DOHH2 (cell line): ENCODE data around the gene OXNAD1.

ENCODE experiments used
- H3F3A ChIP-seq: fragments of 200-600 bp; sonication (generic), shearing (Covaris generic); 2 replicates; pipeline ENCODE4 v1.6.0; 2016; ENCODE audit warnings: antibody characterized with exemption, mild to moderate bottlenecking; ENCODE audit not compliant: control insufficient read depth, insufficient read depth
- H3K27ac ChIP-seq: fragments of 200-600 bp; sonication (generic); 2 replicates; pipeline ENCODE4 v1.5.1; 2014; ENCODE audit warnings: low read depth, mild to moderate bottlenecking, low read length, moderate library complexity
- H3K27me3 ChIP-seq: fragments of 200-600 bp; sonication (generic); 2 replicates; pipeline ENCODE4 v1.6.1; 2014; ENCODE audit warnings: mild to moderate bottlenecking, low read length, mixed read lengths; ENCODE audit not compliant: control insufficient read depth
- H3K36me3 ChIP-seq: fragments of 200-600 bp; sonication (generic); 2 replicates; pipeline ENCODE4 v1.6.1; 2014; ENCODE audit warnings: mild to moderate bottlenecking, low read length, moderate library complexity, mixed read lengths; ENCODE audit not compliant: control insufficient read depth
- H3K4me1 ChIP-seq: fragments of 200-600 bp; sonication (generic); 2 replicates; pipeline ENCODE4 v1.6.1; 2014; ENCODE audit warnings: mild to moderate bottlenecking, low read length, mixed read lengths; ENCODE audit not compliant: control insufficient read depth
- H3K4me2 ChIP-seq: fragments of 200-600 bp; sonication (generic); 2 replicates; pipeline ENCODE4 v1.6.0; 2014; ENCODE audit warnings: mild to moderate bottlenecking, low read length, moderate library complexity
- H3K4me3 ChIP-seq: fragments of 200-600 bp; sonication (generic); 2 replicates; pipeline ENCODE4 v1.5.1; 2014; ENCODE audit warnings: mild to moderate bottlenecking, low read length, mixed read lengths
- H3K79me2 ChIP-seq: fragments of 200-600 bp; sonication (generic); 2 replicates; pipeline ENCODE4 v1.6.1; 2014; ENCODE audit warnings: mild to moderate bottlenecking, low read length, mixed read lengths; ENCODE audit not compliant: control insufficient read depth
- H3K9me2 ChIP-seq: fragments of 200-600 bp; sonication (generic); replicated peaks from 2 replicates; pipeline ENCODE4 v1.6.1; 2014; ENCODE audit warnings: mild to moderate bottlenecking, low read length, mixed read lengths; ENCODE audit not compliant: control insufficient read depth
- H3K9me3 ChIP-seq: fragments of 200-600 bp; sonication (generic); 2 replicates; pipeline ENCODE4 v1.6.1; 2014; ENCODE audit warnings: antibody characterized with exemption, low read length, mixed read lengths; ENCODE audit not compliant: control insufficient read depth, insufficient read depth
- H4K20me1 ChIP-seq: fragments of 200-600 bp; sonication (generic); 2 replicates; pipeline ENCODE4 v1.6.0; 2014; ENCODE audit warnings: low read depth, mild to moderate bottlenecking, antibody characterized with exemption, low read length, moderate library complexity; ENCODE audit not compliant: control insufficient read depth, insufficient read depth
- EZH2phosphoT487 ChIP-seq: fragments of 200-600 bp; sonication (generic); IDR thresholded peaks from 2 replicates; pipeline ENCODE4 v1.6.1; 2017; ENCODE audit warnings: borderline replicate concordance, mild to moderate bottlenecking, antibody characterized with exemption, low read length, moderate library complexity, mixed read lengths
- TF ChIP-seq, protein P1 (sequence below): fragments of 200-600 bp; sonication (generic); IDR thresholded peaks from one replicate; pipeline ENCODE4 v1.5.1; 2014; ENCODE audit warnings: antibody characterized with exemption, mild to moderate bottlenecking, low read depth, low read length; ENCODE audit not compliant: poor library complexity, severe bottlenecking

OXNAD1 gene

DNA sequence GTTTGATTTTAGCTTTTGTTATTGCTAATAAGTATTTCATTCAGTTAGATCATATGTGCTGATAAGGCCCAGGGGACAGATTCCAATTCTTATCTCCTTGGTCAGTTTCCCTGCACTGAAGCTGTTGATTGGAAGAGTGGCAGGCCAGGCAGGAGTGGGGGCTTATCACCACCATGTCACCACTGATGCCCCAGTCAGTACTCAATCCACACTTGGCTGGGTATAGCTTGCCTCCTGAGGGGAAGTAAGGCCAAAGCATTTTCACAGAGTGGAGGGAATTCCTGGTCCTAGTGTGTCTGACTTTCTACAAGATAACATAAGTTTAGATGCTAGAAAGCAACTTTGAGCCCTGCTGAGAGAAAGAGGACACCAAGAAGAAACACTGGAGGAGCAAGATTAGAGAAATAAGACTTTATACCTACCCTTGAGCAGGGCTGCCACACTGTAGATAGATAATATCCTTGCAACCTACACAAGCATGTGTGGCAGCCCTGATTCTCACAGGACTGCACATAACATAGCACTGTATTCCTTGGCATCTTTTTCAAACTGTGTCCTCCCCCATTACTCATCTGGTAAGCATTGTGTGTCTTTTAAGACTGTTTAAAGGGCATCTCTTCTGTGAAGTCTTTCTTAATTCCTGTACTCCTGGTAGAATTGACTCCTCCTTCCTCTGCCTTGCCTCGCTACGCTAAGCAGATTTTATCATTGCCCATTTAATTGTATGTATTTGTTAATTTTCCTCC is 24.3 kb downstream of the OXNAD1 start:
- peaks cover 13% of the 10 kb centered on the region for H3K79me2 ChIP-seq
- no peak overlapping the region for H3K27ac ChIP-seq
- peaks cover 30% of the 10 kb centered on the region for H3K4me1 ChIP-seq
- peaks cover 6% of the 10 kb centered on the region; the same call in 1 of the 2 replicates for H3K9me3 ChIP-seq
- peaks cover 46% of the 10 kb centered on the region for H3K36me3 ChIP-seq
- H4K20me1 ChIP-seq, result 0 out of 2 replicates have a peak, but pooled peaks cover 4% of the 10 kb centered on the region
- no peak for TF ChIP-seq EZH2phosphoT487
- TF ChIP-seq, protein P1, sequence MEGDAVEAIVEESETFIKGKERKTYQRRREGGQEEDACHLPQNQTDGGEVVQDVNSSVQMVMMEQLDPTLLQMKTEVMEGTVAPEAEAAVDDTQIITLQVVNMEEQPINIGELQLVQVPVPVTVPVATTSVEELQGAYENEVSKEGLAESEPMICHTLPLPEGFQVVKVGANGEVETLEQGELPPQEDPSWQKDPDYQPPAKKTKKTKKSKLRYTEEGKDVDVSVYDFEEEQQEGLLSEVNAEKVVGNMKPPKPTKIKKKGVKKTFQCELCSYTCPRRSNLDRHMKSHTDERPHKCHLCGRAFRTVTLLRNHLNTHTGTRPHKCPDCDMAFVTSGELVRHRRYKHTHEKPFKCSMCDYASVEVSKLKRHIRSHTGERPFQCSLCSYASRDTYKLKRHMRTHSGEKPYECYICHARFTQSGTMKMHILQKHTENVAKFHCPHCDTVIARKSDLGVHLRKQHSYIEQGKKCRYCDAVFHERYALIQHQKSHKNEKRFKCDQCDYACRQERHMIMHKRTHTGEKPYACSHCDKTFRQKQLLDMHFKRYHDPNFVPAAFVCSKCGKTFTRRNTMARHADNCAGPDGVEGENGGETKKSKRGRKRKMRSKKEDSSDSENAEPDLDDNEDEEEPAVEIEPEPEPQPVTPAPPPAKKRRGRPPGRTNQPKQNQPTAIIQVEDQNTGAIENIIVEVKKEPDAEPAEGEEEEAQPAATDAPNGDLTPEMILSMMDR, result no peak
- H3K4me2 ChIP-seq, result no peak overlapping the region
- H3K27me3 ChIP-seq, result no peaks in the 10 kb centered on the region
- H3K9me2 ChIP-seq, result no peaks in the 10 kb centered on the region
- H3K4me3 ChIP-seq, result no peak overlapping the region
- H3F3A ChIP-seq, result peaks cover 8% of the 10 kb centered on the region; the same call in 1 of the 2 replicates

- TF ChIP-seq EZH2phosphoT487, result no peak
- TF ChIP-seq, protein P1, result peak; percentile 79
- peaks cover 13% of the 10 kb centered on the region for H3K79me2 ChIP-seq
- peaks cover 6% of the 10 kb centered on the region; the same call in 1 of the 2 replicates for H3K9me3 ChIP-seq
- peaks cover 55% of the 10 kb centered on the region for H3K36me3 ChIP-seq
- H3F3A ChIP-seq, result peaks cover 8% of the 10 kb centered on the region; the same call in 1 of the 2 replicates
- peak overlapping the region; percentile 46 for H3K4me2 ChIP-seq
- H3K27ac ChIP-seq, result peak overlapping the region; percentile 32
- peaks cover 30% of the 10 kb centered on the region for H3K4me1 ChIP-seq
- H4K20me1 ChIP-seq, result 0 out of 2 replicates have a peak, but pooled peaks cover 4% of the 10 kb centered on the region
- H3K9me2 ChIP-seq, result no peaks in the 10 kb centered on the region
- H3K4me3 ChIP-seq, result no peak overlapping the region; the same call in 1 of the 2 replicates
- no peaks in the 10 kb centered on the region for H3K27me3 ChIP-seq
These were observed 25.2 kb downstream of the OXNAD1 start for GRCh38 chr3:16290007-16290826.

- H3K9me3 ChIP-seq, result peaks cover 6% of the 10 kb centered on the region; the same call in 1 of the 2 replicates
- H3K4me2 ChIP-seq, result peak overlapping the region; percentile 46
These were observed 25.8 kb downstream of the OXNAD1 start for GRCh38 chr3:16290827-16291196.

More at GRCh38 chr3:16290827-16291196, 25.8 kb downstream of the OXNAD1 start:
- peak overlapping the region; percentile 9; the same call in 1 of the 2 replicates for H3K4me3 ChIP-seq
- peaks cover 61% of the 10 kb centered on the region for H3K36me3 ChIP-seq
- peaks cover 13% of the 10 kb centered on the region for H3K79me2 ChIP-seq
- TF ChIP-seq, protein P1, result no peak
- TF ChIP-seq EZH2phosphoT487, result no peak
- H4K20me1 ChIP-seq, result 0 out of 2 replicates have a peak, but pooled peaks cover 4% of the 10 kb centered on the region
- peaks cover 8% of the 10 kb centered on the region; the same call in 1 of the 2 replicates for H3F3A ChIP-seq
- H3K27ac ChIP-seq, result peak overlapping the region; percentile 32
- peaks cover 30% of the 10 kb centered on the region for H3K4me1 ChIP-seq
- no peaks in the 10 kb centered on the region for H3K27me3 ChIP-seq
- H3K9me2 ChIP-seq, result no peaks in the 10 kb centered on the region
